CD4-positive, alpha-beta T cell (primary cell): Measurements from ENCODE around the gene POC1B. TPM values are rescaled to one million over a fixed set of nuclear protein-coding genes. Genes with fewer than 3 reads are reported as not detected.

Experiments used
- ATAC-seq: fragments of 200-7000 bp; cut with Tn5 transposase; one replicate; pipeline ENCODE4 v1.10.0; 2022; ENCODE audit warnings: mild to moderate bottlenecking; ENCODE audit not compliant: poor library complexity
- CTCF ChIA-PET: fragments of 350-600 bp; sonication (Branson Sonifier 250); formaldehyde crosslinking; loops from one replicate; lab custom pipeline; 2021; ENCODE audit warnings: antibody characterized with exemption, inconsistent platforms; lab: Charles Lee
- POLR2A ChIA-PET: fragments of 350-600 bp; sonication (Branson Sonifier 250); formaldehyde crosslinking; loops from one replicate; lab custom pipeline; 2021; ENCODE audit warnings: antibody characterized with exemption, inconsistent platforms; lab: Charles Lee
- DNase-seq, 14 experiments: peaks; one replicate each; pipeline ENCODE4 v3.0.0-alpha.2; 2013 to 2020; ENCODE audit warnings: mixed read lengths in 2 of 14
- H3K27ac ChIP-seq, 2 donors: one replicate each; pipeline versions ENCODE4 v1.5.1 to v1.7.0; 2013; ENCODE audit warnings: low read length in 2 of 2, low read depth in 1 of 2, mild to moderate bottlenecking in 1 of 2
- H3K27me3 ChIP-seq, 2 experiments: 1 replicate in 1 of 2; 2 replicates in 1 of 2; pipeline versions ENCODE4 v1.6.1 to v1.7.0; 2013; ENCODE audit warnings: low read length in 2 of 2, control low read depth in 1 of 2, mild to moderate bottlenecking in 1 of 2, moderate library complexity in 1 of 2; ENCODE audit not compliant: insufficient read depth in 2 of 2, control insufficient read depth in 1 of 2
- H3K36me3 ChIP-seq: one replicate; pipeline ENCODE4 v1.6.1; 2013; ENCODE audit warnings: low read length, control low read depth; ENCODE audit not compliant: insufficient read depth
- H3K4me1 ChIP-seq: one replicate; pipeline ENCODE4 v1.6.1; 2013; ENCODE audit warnings: low read length, control low read depth; ENCODE audit not compliant: insufficient read depth
- H3K4me3 ChIP-seq: one replicate; pipeline ENCODE4 v1.5.1; 2013; ENCODE audit warnings: mild to moderate bottlenecking, low read length, moderate library complexity
- H3K9me3 ChIP-seq, 2 experiments: 1 replicate in 1 of 2; 2 replicates in 1 of 2; pipeline versions ENCODE4 v1.6.1 to v1.7.0; 2013; ENCODE audit warnings: low read length in 2 of 2, mild to moderate bottlenecking in 2 of 2, control low read depth in 1 of 2, moderate library complexity in 1 of 2; ENCODE audit not compliant: control insufficient read depth in 1 of 2, insufficient read depth in 1 of 2
- H3K27ac Mint-ChIP-seq: one replicate; pipeline ENCODE4 v1.8.0; 2020; ENCODE audit warnings: mixed read lengths
- H3K27me3 Mint-ChIP-seq: one replicate; pipeline ENCODE4 v1.8.0; 2021; ENCODE audit warnings: mixed read lengths
- H3K36me3 Mint-ChIP-seq: one replicate; pipeline ENCODE4 v1.8.0; 2021; ENCODE audit warnings: low read depth, mixed read lengths
- H3K4me1 Mint-ChIP-seq: one replicate; pipeline ENCODE4 v1.8.0; 2021; ENCODE audit warnings: low read depth, mixed read lengths
- H3K4me3 Mint-ChIP-seq: one replicate; pipeline ENCODE4 v1.8.0; 2020; ENCODE audit warnings: mild to moderate bottlenecking, mixed read lengths
- H3K9me3 Mint-ChIP-seq: one replicate; pipeline ENCODE4 v1.8.0; 2020; ENCODE audit warnings: mixed read lengths
- CTCF ChIP-seq: fragments of 200-600 bp; IDR thresholded peaks from one replicate; pipeline ENCODE4 v1.8.0; 2022; ENCODE audit warnings: antibody characterized with exemption, mild to moderate bottlenecking
- intact Hi-C, 2 experiments: fragments of 100-400 bp; cut with DNase I in 1 of 2; cut with micrococcal nuclease in 1 of 2; formaldehyde crosslinking; loops; one replicate each; pipeline versions ENCODE4 v1.15.1 to v1.9.0; 2023 to 2025; cut with DNase I, micrococcal nuclease
- total RNA-seq, 174 experiments: library from RNA in 2 of 174; stranded (reverse) in 2 of 174; gene quantifications; one replicate each; pipeline ENCODE4 v1.2.3 and lab custom pipeline; 2021 to 2026

POC1B gene
- total RNA-seq, 2 experiments from 2014 or later: 14.9 to 16.2 TPM

- H3K36me3 Mint-ChIP-seq: no peaks in the 10 kb centered on the region
- intact Hi-C loops: no loop called here
- Histone ChIP-seq H3K27me3 (no peaks in the 10 kb centered on the region), H3K4me1 (no peaks in the 10 kb centered on the region), H3K4me3 (no peak overlapping the region), H3K36me3 (no peaks in the 10 kb centered on the region), H3K27ac (no peak overlapping the region), H3K9me3 (no peaks in the 10 kb centered on the region)
- no peak for ATAC-seq
- DNase-seq: no peak
- POLR2A ChIA-PET: no interaction called here
- H3K4me3 Mint-ChIP-seq: no peak overlapping the region
- no peaks in the 10 kb centered on the region for H3K4me1 Mint-ChIP-seq
- CTCF ChIA-PET: no interaction called here
- no peaks in the 10 kb centered on the region for H3K27me3 Mint-ChIP-seq
- H3K9me3 Mint-ChIP-seq: no peaks in the 10 kb centered on the region
- H3K27ac Mint-ChIP-seq: no peak overlapping the region
- TF ChIP-seq CTCF: no peak
Observed at GRCh38 chr12:89567691-89568239, 41.9 kb upstream of the POC1B start.

GRCh38 chr12:89566615-89567014 lies 40.8 kb upstream of the POC1B start:
- Mint-ChIP-seq H3K4me3 (no peak overlapping the region), H3K4me1 (peaks cover 4% of the 10 kb centered on the region), H3K27ac (no peak overlapping the region), H3K27me3 (no peaks in the 10 kb centered on the region), H3K36me3 (no peaks in the 10 kb centered on the region), H3K9me3 (no peaks in the 10 kb centered on the region)
- ChIA-PET CTCF (no interaction called here), POLR2A (no interaction called here)
- intact Hi-C loops: no loop called here
- DNase-seq (no peak), ATAC-seq (no peak)
- Histone ChIP-seq H3K27me3 (no peaks in the 10 kb centered on the region), H3K9me3 (no peaks in the 10 kb centered on the region), H3K4me1 (no peaks in the 10 kb centered on the region), H3K36me3 (no peaks in the 10 kb centered on the region), H3K4me3 (no peak overlapping the region), H3K27ac (no peak overlapping the region)
- TF ChIP-seq CTCF: no peak

GRCh38 chr12:89565002-89565401 lies 39.2 kb upstream of the POC1B start:
- ATAC-seq (no peak), DNase-seq (no peak)
- intact Hi-C loops: no loop called here
- Mint-ChIP-seq H3K27me3 (no peaks in the 10 kb centered on the region), H3K9me3 (no peaks in the 10 kb centered on the region), H3K4me3 (no peak overlapping the region), H3K4me1 (peaks cover 4% of the 10 kb centered on the region), H3K27ac (no peak overlapping the region), H3K36me3 (no peaks in the 10 kb centered on the region)
- H3K4me1 ChIP-seq: no peaks in the 10 kb centered on the region
- no peak overlapping the region for H3K27ac ChIP-seq
- H3K27me3 ChIP-seq: no peaks in the 10 kb centered on the region
- no peak for TF ChIP-seq CTCF
- H3K4me3 ChIP-seq: no peak overlapping the region
- ChIA-PET CTCF (no interaction called here), POLR2A (no interaction called here)
- no peaks in the 10 kb centered on the region for H3K36me3 ChIP-seq
- no peaks in the 10 kb centered on the region for H3K9me3 ChIP-seq
